GM23338 (cell line): ENCODE results near the gene EFCC1. TPM values are rescaled to one million over a fixed set of nuclear protein-coding genes. Genes with fewer than 3 reads are reported as not detected.
A peak's percentile ranks its signal among the peaks of the same experiment; 100 is the strongest.

Experiments
- ATAC-seq: fragments of 200-7000 bp; cut with Tn5 transposase; 3 replicates; pipeline ENCODE4 v1.9.1; 2020
- DNase-seq: peaks from one replicate; pipeline ENCODE4 v3.0.0-alpha.2; 2015; ENCODE audit warnings: low spot score
- H2AFZ ChIP-seq: fragments of 200-600 bp; sonication (generic); 2 replicates; pipeline ENCODE4 v1.8.0; 2016; ENCODE audit warnings: antibody characterized with exemption, mild to moderate bottlenecking, moderate library complexity
- H3F3A ChIP-seq: fragments of 200-600 bp; sonication (generic); replicated peaks from 2 replicates; pipeline ENCODE4 v1.8.0; 2017; ENCODE audit warnings: antibody characterized with exemption, mixed run types, low read depth
- H3K27ac ChIP-seq: fragments of 200-600 bp; sonication (generic); 2 replicates; pipeline ENCODE4 v1.6.1; 2016; ENCODE audit warnings: low read depth
- H3K27me3 ChIP-seq: fragments of 200-600 bp; sonication (generic); 2 replicates; pipeline ENCODE4 v1.8.0; 2016; ENCODE audit warnings: mild to moderate bottlenecking, mixed run types, moderate library complexity; ENCODE audit not compliant: insufficient read depth
- H3K36me3 ChIP-seq: fragments of 200-600 bp; sonication (generic); 2 replicates; pipeline ENCODE4 v1.8.0; 2016; ENCODE audit warnings: mild to moderate bottlenecking; ENCODE audit not compliant: insufficient read depth
- H3K4me1 ChIP-seq: fragments of 200-600 bp; sonication (generic); 2 replicates; pipeline ENCODE4 v1.8.0; 2016; ENCODE audit warnings: mild to moderate bottlenecking, moderate library complexity; ENCODE audit not compliant: insufficient read depth
- H3K4me2 ChIP-seq: fragments of 200-600 bp; sonication (generic); 2 replicates; pipeline ENCODE4 v1.7.1; 2017; ENCODE audit warnings: mixed run types
- H3K4me3 ChIP-seq: fragments of 200-600 bp; sonication (generic); 2 replicates; pipeline ENCODE4 v1.6.1; 2016; ENCODE audit warnings: mixed run types
- H3K79me2 ChIP-seq: fragments of 200-600 bp; sonication (generic); replicated peaks from 2 replicates; pipeline ENCODE4 v1.8.0; 2017; ENCODE audit warnings: mild to moderate bottlenecking; ENCODE audit not compliant: insufficient read depth
- H3K9me2 ChIP-seq: fragments of 200-600 bp; sonication (generic); 2 replicates; pipeline ENCODE4 v1.8.0; 2017; ENCODE audit not compliant: insufficient read depth
- H4K20me1 ChIP-seq: fragments of 200-600 bp; sonication (generic); replicated peaks from 2 replicates; pipeline ENCODE4 v1.8.0; 2017; ENCODE audit warnings: mild to moderate bottlenecking; ENCODE audit not compliant: insufficient read depth
- H3K27ac Mint-ChIP-seq: 2 replicates; pipeline ENCODE4 v1.8.0; 2020; ENCODE audit warnings: inconsistent platforms, mild to moderate bottlenecking, moderate library complexity, mixed read lengths
- H3K27me3 Mint-ChIP-seq: 3 replicates; pipeline ENCODE4 v1.8.0; 2022; ENCODE audit warnings: low read depth, mild to moderate bottlenecking, moderate library complexity, mixed read lengths, inconsistent platforms; ENCODE audit not compliant: insufficient read depth, poor library complexity
- H3K36me3 Mint-ChIP-seq: 3 replicates; pipeline ENCODE4 v1.8.0; 2021; ENCODE audit warnings: low read depth, mild to moderate bottlenecking, inconsistent platforms, moderate library complexity, mixed read lengths
- H3K4me1 Mint-ChIP-seq: 3 replicates; pipeline ENCODE4 v1.8.0; 2020; ENCODE audit warnings: mild to moderate bottlenecking, inconsistent platforms, mixed read lengths
- H3K4me3 Mint-ChIP-seq: 3 replicates; pipeline ENCODE4 v1.8.0; 2021; ENCODE audit warnings: moderate library complexity, mild to moderate bottlenecking, inconsistent platforms, mixed read lengths
- H3K9me3 Mint-ChIP-seq: 3 replicates; pipeline ENCODE4 v1.8.0; 2020; ENCODE audit warnings: moderate library complexity, mild to moderate bottlenecking, inconsistent platforms, mixed read lengths
- CTCF ChIP-seq, 2 experiments: fragments of 200-600 bp in 1 of 2; sonication (generic) in 1 of 2; conservative IDR thresholded peaks; 2 replicates each; pipeline versions ENCODE4 v1.5.1 to v1.6.1; 2016 to 2017; ENCODE audit warnings: antibody characterized with exemption in 2 of 2, low read depth in 2 of 2, mild to moderate bottlenecking in 2 of 2, moderate library complexity in 1 of 2
- EZH2 ChIP-seq: fragments of 200-600 bp; sonication (generic); IDR thresholded peaks from one replicate; pipeline ENCODE4 v1.8.0; 2017; ENCODE audit warnings: antibody characterized with exemption, mild to moderate bottlenecking, low read depth; ENCODE audit not compliant: unreplicated experiment
- STAT1 ChIP-seq: IDR thresholded peaks from one replicate; pipeline ENCODE4 v1.6.1; 2016; ENCODE audit warnings: antibody characterized with exemption; ENCODE audit not compliant: unreplicated experiment
- ZNF331 ChIP-seq: fragments of 250-450 bp; sonication (Bioruptor Pico); IDR thresholded peaks from 2 replicates; pipeline ENCODE4 v1.5.0; 2020; ENCODE audit warnings: low read depth, mild to moderate bottlenecking, moderate library complexity
- ZNF462 ChIP-seq: fragments of 250-450 bp; sonication (Bioruptor Pico); IDR thresholded peaks from 2 replicates; pipeline ENCODE4 v1.5.0; 2020; ENCODE audit warnings: mild to moderate bottlenecking, moderate library complexity
- polyA plus RNA-seq: library from polyadenylated mRNA; unstranded; fragments of >200 nt; fragmentation: Nextera tagmentation; extraction: Ambion mirVana; gene quantifications from 2 replicates; pipeline ENCODE4 v1.2.1, GENCODE V29; 2016
- total RNA-seq: library from RNA; depleted of rRNA; stranded (reverse); fragments of >200 nt; shearing (Covaris generic); gene quantifications from 2 replicates; pipeline ENCODE4 v1.2.3, GENCODE V29; 2014

EFCC1 gene
- total and polyA plus RNA-seq, 2 experiments from 2014 or later: not detected

GRCh38 chr3:128991355-128991895, 9.7 kb upstream of the EFCC1 start:
- H3K79me2 ChIP-seq: no peaks in the 10 kb centered on the region
- no peaks in the 10 kb centered on the region for H4K20me1 ChIP-seq
- no peak overlapping the region for H3K4me3 ChIP-seq
- H3K4me2 ChIP-seq: no peak overlapping the region
- H3K27ac ChIP-seq: no peak overlapping the region
- TF ChIP-seq ZNF331: no peak
- DNase-seq: no peak
- H3K4me3 Mint-ChIP-seq: no peak overlapping the region
- H3K4me1 ChIP-seq: peaks cover 14% of the 10 kb centered on the region
- no peaks in the 10 kb centered on the region for H3K9me3 Mint-ChIP-seq
- H3K27ac Mint-ChIP-seq: no peak overlapping the region
- ATAC-seq: no peak
- peaks cover 15% of the 10 kb centered on the region for H3K4me1 Mint-ChIP-seq
- 0 out of 2 replicates have a peak, but pooled peaks cover 5% of the 10 kb centered on the region for H3K9me2 ChIP-seq
- no peaks in the 10 kb centered on the region for H3K36me3 ChIP-seq
- H3K27me3 Mint-ChIP-seq: peaks cover 24% of the 10 kb centered on the region
- 0 out of 2 replicates have a peak overlapping the region, but pooled peaks have one; percentile 63 for H2AFZ ChIP-seq
- peaks cover 40% of the 10 kb centered on the region for H3K27me3 ChIP-seq
- H3K36me3 Mint-ChIP-seq: no peaks in the 10 kb centered on the region; the same call in 2 of the 3 replicates
- 0 out of 2 replicates have a peak, but pooled peaks cover 5% of the 10 kb centered on the region for H3F3A ChIP-seq

- no peaks in the 10 kb centered on the region for H3K79me2 ChIP-seq
- peak; percentile 68 for ATAC-seq
- peaks cover 51% of the 10 kb centered on the region for H3K27me3 ChIP-seq
- H3K9me2 ChIP-seq: 0 out of 2 replicates have a peak, but pooled peaks cover 10% of the 10 kb centered on the region
- DNase-seq: peak; percentile 37
- H3K36me3 ChIP-seq: no peaks in the 10 kb centered on the region
- H3K27me3 Mint-ChIP-seq: peaks cover 24% of the 10 kb centered on the region
- peak overlapping the region; percentile 97 for H2AFZ ChIP-seq
- 0 out of 2 replicates have a peak, but pooled peaks cover 5% of the 10 kb centered on the region for H3F3A ChIP-seq
- H3K4me3 ChIP-seq: peak overlapping the region; percentile 69
- peak overlapping the region; percentile 88 for H3K4me2 ChIP-seq
- no peak overlapping the region for H3K27ac Mint-ChIP-seq
- TF ChIP-seq CTCF (conservative IDR thresholded peaks at IDR 0.05; ENCODE audit: low read depth in 2 of 2) (no peak), EZH2 (peak; percentile 13), STAT1 (no peak), ZNF331 (no peak)
- peaks cover 16% of the 10 kb centered on the region for H3K4me1 Mint-ChIP-seq
- peak overlapping the region; percentile 78 for H3K4me3 Mint-ChIP-seq
- no peak overlapping the region for H3K27ac ChIP-seq
- peaks cover 14% of the 10 kb centered on the region for H3K4me1 ChIP-seq
- H4K20me1 ChIP-seq: no peaks in the 10 kb centered on the region
- H3K9me3 Mint-ChIP-seq: no peaks in the 10 kb centered on the region
- H3K36me3 Mint-ChIP-seq: no peaks in the 10 kb centered on the region; the same call in 2 of the 3 replicates
Observed at GRCh38 chr3:128992926-128993460, 8.1 kb upstream of the EFCC1 start.

- Mint-ChIP-seq H3K27me3 (peaks cover 24% of the 10 kb centered on the region), H3K36me3 (no peaks in the 10 kb centered on the region; the same call in 2 of the 3 replicates), H3K4me1 (peaks cover 21% of the 10 kb centered on the region), H3K4me3 (peak within 1 kb of the TSS; percentile 78), H3K27ac (no peak within 1 kb of the TSS), H3K9me3 (no peaks in the 10 kb centered on the region)
- Histone ChIP-seq H3K27ac (no peak within 1 kb of the TSS), H4K20me1 (no peaks in the 10 kb centered on the region), H3K79me2 (no peaks in the 10 kb centered on the region), H2AFZ (peak within 1 kb of the TSS; percentile 97), H3K4me1 (peaks cover 14% of the 10 kb centered on the region), H3F3A (0 out of 2 replicates have a peak, but pooled peaks cover 5% of the 10 kb centered on the region), H3K27me3 (peaks cover 57% of the 10 kb centered on the region), H3K36me3 (no peaks in the 10 kb centered on the region), H3K9me2 (0 out of 2 replicates have a peak, but pooled peaks cover 10% of the 10 kb centered on the region), H3K4me2 (peak within 1 kb of the TSS; percentile 88), H3K4me3 (peak within 1 kb of the TSS; percentile 69)
- ATAC-seq (peak; percentile 93), DNase-seq (peak; percentile 95)
- no peak for TF ChIP-seq ZNF462
Observed at GRCh38 chr3:128993461-128994172, 7.5 kb upstream of the EFCC1 start, which contains the start of gene CFAP92. Gene CFAP92, minus strand, starts transcription at chr3:128994076. Its CDS starts 772 bp downstream, at chr3:128993304.
